Tibial artery (tissue), 4 donors: ENCODE measurements around the gene TDRD5.

ENCODE experiments used
- DNase-seq, 2 donors: peaks; one replicate each; pipeline ENCODE4 v3.0.0-alpha.2; 2019
- H3K27ac ChIP-seq, 2 donors: fragments of 200-600 bp; sonication (generic) in 1 of 2; 1 replicate in 1 of 2; 2 replicates in 1 of 2; pipeline ENCODE4 v1.5.1; 2018 to 2019; ENCODE audit warnings: mild to moderate bottlenecking in 1 of 2
- H3K27me3 ChIP-seq, 2 donors: fragments of 200-600 bp; sonication (generic) in 1 of 2; one replicate each; pipeline versions ENCODE4 v1.5.1 to v1.6.0; 2016 to 2019
- H3K36me3 ChIP-seq, 3 donors: fragments of 200-600 bp; sonication (generic) in 2 of 3; one replicate each; pipeline ENCODE4 v1.5.1; 2016 to 2019; ENCODE audit warnings: mild to moderate bottlenecking in 2 of 3
- H3K4me1 ChIP-seq, 4 donors: fragments of 200-600 bp; sonication (generic) in 2 of 4; 1 replicate in 3 of 4; 2 replicates in 1 of 4; pipeline ENCODE4 v1.5.1; 2016 to 2019
- H3K4me3 ChIP-seq, 2 donors: fragments of 200-600 bp; sonication (generic) in 1 of 2; 1 replicate in 1 of 2; 2 replicates in 1 of 2; pipeline ENCODE4 v1.5.1; 2018 to 2019; ENCODE audit warnings: mild to moderate bottlenecking in 2 of 2
- H3K9me3 ChIP-seq, 3 donors: fragments of 200-600 bp; sonication (generic) in 1 of 3; one replicate each; pipeline ENCODE4 v1.5.1; 2016 to 2019
- intact Hi-C: fragments of 100-400 bp; cut with DNase I; formaldehyde crosslinking; loops from one replicate; pipeline ENCODE4 v1.15.0; 2023; ENCODE audit warnings: low total_unique reads
- TF ChIP-seq, protein P1 (sequence below), 2 experiments: fragments of 200-600 bp in 1 of 2; fragments of 450-650 bp in 1 of 2; IDR thresholded peaks; one replicate each; pipeline ENCODE4 v1.5.1; 2017 to 2019; ENCODE audit warnings: antibody characterized with exemption in 2 of 2, mild to moderate bottlenecking in 1 of 2, moderate library complexity in 1 of 2

Gene TDRD5

DNA sequence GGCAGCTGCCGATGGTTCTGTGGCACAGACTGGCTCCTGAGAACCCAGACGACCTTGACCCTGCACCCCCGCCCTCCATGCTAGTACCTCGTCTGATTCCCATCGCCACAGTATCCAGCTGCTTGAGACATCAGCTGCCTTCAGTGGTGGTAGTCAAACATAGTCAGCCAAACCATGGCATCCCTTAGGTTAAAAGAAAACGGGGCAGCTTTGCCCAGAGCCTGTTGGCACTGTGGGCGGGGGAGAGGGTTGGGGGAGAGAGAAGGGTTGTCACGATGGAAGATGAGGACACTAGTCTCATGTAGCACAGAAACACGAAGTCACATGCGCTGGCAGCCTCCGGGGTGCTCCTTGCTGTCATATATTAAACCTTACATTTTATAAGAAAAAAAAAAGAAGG is 961 bp upstream of the TDRD5 start:
- no peak overlapping the region for H3K27ac ChIP-seq
- H3K9me3 ChIP-seq: peaks cover 0 to 6% (median 0%) of the 10 kb centered on the region in 3 donors
- no peaks in the 10 kb centered on the region for H3K36me3 ChIP-seq
- TF ChIP-seq, protein P1, sequence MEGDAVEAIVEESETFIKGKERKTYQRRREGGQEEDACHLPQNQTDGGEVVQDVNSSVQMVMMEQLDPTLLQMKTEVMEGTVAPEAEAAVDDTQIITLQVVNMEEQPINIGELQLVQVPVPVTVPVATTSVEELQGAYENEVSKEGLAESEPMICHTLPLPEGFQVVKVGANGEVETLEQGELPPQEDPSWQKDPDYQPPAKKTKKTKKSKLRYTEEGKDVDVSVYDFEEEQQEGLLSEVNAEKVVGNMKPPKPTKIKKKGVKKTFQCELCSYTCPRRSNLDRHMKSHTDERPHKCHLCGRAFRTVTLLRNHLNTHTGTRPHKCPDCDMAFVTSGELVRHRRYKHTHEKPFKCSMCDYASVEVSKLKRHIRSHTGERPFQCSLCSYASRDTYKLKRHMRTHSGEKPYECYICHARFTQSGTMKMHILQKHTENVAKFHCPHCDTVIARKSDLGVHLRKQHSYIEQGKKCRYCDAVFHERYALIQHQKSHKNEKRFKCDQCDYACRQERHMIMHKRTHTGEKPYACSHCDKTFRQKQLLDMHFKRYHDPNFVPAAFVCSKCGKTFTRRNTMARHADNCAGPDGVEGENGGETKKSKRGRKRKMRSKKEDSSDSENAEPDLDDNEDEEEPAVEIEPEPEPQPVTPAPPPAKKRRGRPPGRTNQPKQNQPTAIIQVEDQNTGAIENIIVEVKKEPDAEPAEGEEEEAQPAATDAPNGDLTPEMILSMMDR (IDR thresholded peaks at IDR 0.05): no peak
- H3K4me3 ChIP-seq: no peak overlapping the region
- peaks cover 0 to 17% (median 4%) of the 10 kb centered on the region in 4 donors for H3K4me1 ChIP-seq
- no peak for DNase-seq
- intact Hi-C loops: no loop called here
- peaks cover 0 to 16% of the 10 kb centered on the region in 2 donors for H3K27me3 ChIP-seq

DNA sequence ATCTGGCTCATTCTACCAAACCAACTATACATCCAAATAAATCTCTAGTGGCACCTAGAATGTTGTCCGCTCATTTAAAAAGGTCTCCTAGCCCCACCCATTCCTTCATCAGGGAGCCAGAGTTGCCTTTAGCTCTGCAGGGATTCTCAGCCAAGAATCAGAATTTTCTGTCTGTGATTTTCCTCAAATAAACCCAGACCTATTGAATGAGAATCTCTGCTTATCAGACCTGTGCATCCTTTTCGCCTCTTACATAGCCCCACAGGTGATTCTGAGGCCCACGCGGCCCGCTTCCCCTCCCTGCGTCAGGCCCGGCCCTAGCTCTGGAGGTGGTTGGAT is 410 bp upstream of the TDRD5 start:
- intact Hi-C loops: no loop called here
- peak overlapping the region in 1 of 2 donors; percentile 36 for H3K4me3 ChIP-seq
- H3K27me3 ChIP-seq: peaks cover 0 to 16% of the 10 kb centered on the region in 2 donors
- peaks cover 0 to 6% (median 0%) of the 10 kb centered on the region in 3 donors for H3K9me3 ChIP-seq
- no peak overlapping the region for H3K27ac ChIP-seq
- DNase-seq: no peak
- H3K4me1 ChIP-seq: peaks cover 0 to 15% (median 4%) of the 10 kb centered on the region in 4 donors
- TF ChIP-seq, protein P1 (IDR thresholded peaks at IDR 0.05): no peak
- H3K36me3 ChIP-seq: no peaks in the 10 kb centered on the region

DNA sequence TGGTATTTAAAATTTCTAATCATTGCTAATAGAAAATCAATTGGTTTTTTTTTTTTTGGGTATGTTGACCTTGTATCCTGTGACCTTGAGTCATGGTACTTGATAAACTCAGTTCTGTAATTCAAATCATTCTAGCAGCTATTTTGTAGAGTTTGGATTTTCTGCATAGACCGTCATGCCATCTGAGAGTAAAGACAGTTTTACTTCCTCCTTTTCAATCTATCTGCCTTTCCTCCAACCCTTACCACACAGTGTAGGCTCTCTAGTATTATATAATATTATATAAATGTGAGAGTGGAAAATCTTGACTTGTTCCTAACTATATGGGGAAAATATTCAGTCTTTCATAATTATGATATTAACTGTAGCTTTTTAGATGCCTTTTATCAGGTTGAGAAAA is 7.0 kb downstream of the TDRD5 start:
- intact Hi-C loops: no loop called here
- TF ChIP-seq, protein P1 (IDR thresholded peaks at IDR 0.05): no peak
- Histone ChIP-seq H3K36me3 (no peaks in the 10 kb centered on the region), H3K27me3 (peaks cover 0 to 3% of the 10 kb centered on the region in 2 donors), H3K27ac (no peak overlapping the region), H3K9me3 (peaks cover 0 to 2% (median 0%) of the 10 kb centered on the region in 3 donors), H3K4me3 (no peak overlapping the region), H3K4me1 (no peaks in the 10 kb centered on the region)
- DNase-seq: no peak

DNA sequence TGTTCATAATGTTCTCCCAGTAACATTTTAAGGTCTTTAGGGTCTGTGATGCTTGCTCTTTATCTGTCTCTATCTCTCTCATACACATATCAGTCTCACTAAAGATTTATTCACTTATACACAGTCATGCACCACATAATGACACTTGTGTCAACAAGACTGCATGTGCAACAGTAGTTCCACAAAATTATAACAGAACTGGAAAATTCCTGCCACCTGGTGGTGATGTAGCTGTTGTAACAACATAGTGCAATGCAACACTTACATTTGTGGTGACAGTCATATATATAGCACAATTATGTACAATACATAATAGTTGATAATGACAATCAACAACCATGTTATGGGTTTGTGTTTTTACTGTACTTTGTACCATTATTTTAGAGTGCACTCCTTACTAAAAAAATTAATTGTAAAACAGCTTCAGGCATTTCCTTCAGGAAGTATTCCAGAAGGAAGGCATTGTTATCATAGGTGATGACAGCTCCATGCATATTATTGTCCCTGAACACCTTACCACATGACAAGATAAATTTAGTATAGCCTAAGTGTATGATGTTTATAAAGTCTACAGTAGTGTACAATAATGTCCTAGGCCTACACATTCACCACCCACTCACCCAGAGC is 8.1 kb downstream of the TDRD5 start:
- Histone ChIP-seq H3K36me3 (no peaks in the 10 kb centered on the region), H3K27ac (no peak overlapping the region), H3K9me3 (peaks cover 0 to 2% (median 0%) of the 10 kb centered on the region in 3 donors), H3K27me3 (peaks cover 0 to 3% of the 10 kb centered on the region in 2 donors), H3K4me3 (no peak overlapping the region), H3K4me1 (no peaks in the 10 kb centered on the region)
- intact Hi-C loops: no loop called here
- no peak for DNase-seq
- TF ChIP-seq, protein P1 (IDR thresholded peaks at IDR 0.05): peak; percentile 42 to 44

DNA sequence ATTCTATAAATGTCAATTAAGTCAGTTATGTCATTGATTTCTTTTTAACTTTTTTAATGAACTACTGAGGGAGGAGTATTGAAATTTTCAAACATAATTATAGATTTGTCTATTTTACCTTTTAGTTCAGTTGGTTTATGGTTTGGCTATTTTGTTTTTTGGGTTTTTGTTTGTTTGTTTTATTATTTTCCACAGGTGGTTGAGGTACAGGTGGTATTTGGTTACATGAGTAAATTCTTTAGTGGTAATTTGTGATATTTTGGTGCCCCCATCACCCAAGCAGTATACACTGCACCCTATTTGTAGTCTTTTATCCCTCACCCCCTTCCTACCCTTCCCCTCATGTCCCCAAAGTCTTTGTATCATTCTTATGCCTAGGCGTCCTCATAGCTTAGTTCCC is 9.5 kb downstream of the TDRD5 start:
- Histone ChIP-seq H3K4me1 (no peaks in the 10 kb centered on the region), H3K9me3 (peaks cover 0 to 2% (median 0%) of the 10 kb centered on the region in 3 donors), H3K36me3 (no peaks in the 10 kb centered on the region), H3K27ac (no peak overlapping the region), H3K27me3 (peaks cover 0 to 3% of the 10 kb centered on the region in 2 donors), H3K4me3 (no peak overlapping the region)
- intact Hi-C loops: no loop called here
- TF ChIP-seq, protein P1 (IDR thresholded peaks at IDR 0.05): no peak
- no peak for DNase-seq
